Keratinocyte (primary cell): Measurements from ENCODE around the gene PPFIBP2. TPM values are rescaled to one million over a fixed set of nuclear protein-coding genes. Genes with fewer than 3 reads are reported as not detected.

ENCODE experiments used
- DNase-seq: peaks from one replicate; pipeline ENCODE4 v3.0.0-alpha.2; 2011; ENCODE audit warnings: low read depth, missing footprints, low spot score
- FAIRE-seq: peaks from 2 replicates; lab custom pipeline; 2011; peaks lifted over from hg19 to GRCh38; lab: Jason Lieb, UNC
- H2AFZ ChIP-seq: 2 replicates; pipeline ENCODE4 v1.6.0; 2012; ENCODE audit warnings: low read length, control low read depth, inconsistent platforms; ENCODE audit not compliant: control insufficient read depth
- H3K27ac ChIP-seq: 2 replicates; pipeline ENCODE4 v1.5.1; 2011; ENCODE audit warnings: low read length; ENCODE audit not compliant: control insufficient read depth, insufficient read depth
- H3K27me3 ChIP-seq: 3 replicates; pipeline ENCODE4 v1.6.0; 2011; ENCODE audit warnings: low read length; ENCODE audit not compliant: control insufficient read depth, insufficient read depth; ENCODE audit errors: extremely low read depth
- H3K36me3 ChIP-seq, 2 experiments: 2 replicates in 1 of 2; 3 replicates in 1 of 2; pipeline ENCODE4 v1.5.1; 2011; ENCODE audit warnings: low read length in 2 of 2, mild to moderate bottlenecking in 1 of 2; ENCODE audit not compliant: control insufficient read depth in 2 of 2, insufficient read depth in 2 of 2; ENCODE audit errors: extremely low read depth in 1 of 2
- H3K4me1 ChIP-seq: 3 replicates; pipeline ENCODE4 v1.5.1; 2011; ENCODE audit warnings: low read length; ENCODE audit not compliant: control insufficient read depth, insufficient read depth; ENCODE audit errors: extremely low read depth
- H3K4me2 ChIP-seq: 3 replicates; pipeline ENCODE4 v1.6.0; 2011; ENCODE audit warnings: low read depth, low read length; ENCODE audit not compliant: control insufficient read depth, insufficient read depth; ENCODE audit errors: extremely low read depth
- H3K4me3 ChIP-seq, 3 experiments: fragments of 200-600 bp in 1 of 3; sonication (generic) in 1 of 3; 2 replicates in 2 of 3; 3 replicates in 1 of 3; pipeline ENCODE4 v1.5.1; 2011 to 2016; ENCODE audit warnings: low read length in 3 of 3, mild to moderate bottlenecking in 3 of 3, control low read depth in 2 of 3, inconsistent platforms in 1 of 3, low read depth in 1 of 3, mixed read lengths in 1 of 3, mixed run types in 1 of 3, moderate library complexity in 1 of 3; ENCODE audit not compliant: control insufficient read depth in 2 of 3, insufficient read depth in 2 of 3; ENCODE audit errors: extremely low read depth in 1 of 3
- H3K79me2 ChIP-seq: 2 replicates; pipeline ENCODE4 v1.6.0; 2012; ENCODE audit warnings: low read length; ENCODE audit not compliant: control insufficient read depth, insufficient read depth
- H3K9ac ChIP-seq: 3 replicates; pipeline ENCODE4 v1.6.0; 2011; ENCODE audit warnings: low read length; ENCODE audit not compliant: control insufficient read depth, insufficient read depth; ENCODE audit errors: extremely low read depth
- H3K9me1 ChIP-seq: 3 replicates; pipeline ENCODE4 v1.6.0; 2011; ENCODE audit warnings: low read length; ENCODE audit not compliant: control insufficient read depth, insufficient read depth; ENCODE audit errors: extremely low read depth
- H3K9me3 ChIP-seq: 2 replicates; pipeline ENCODE4 v1.5.1; 2012; ENCODE audit warnings: low read depth, low read length; ENCODE audit not compliant: control insufficient read depth
- H4K20me1 ChIP-seq: 3 replicates; pipeline ENCODE4 v1.6.0; 2011; ENCODE audit warnings: low read length; ENCODE audit not compliant: control insufficient read depth, insufficient read depth; ENCODE audit errors: extremely low read depth
- CTCF ChIP-seq, 3 experiments: IDR thresholded peaks in 1 of 3; conservative IDR thresholded peaks in 1 of 3; optimal IDR thresholded peaks in 1 of 3; 2 replicates in 2 of 3; 3 replicates in 1 of 3; pipeline versions ENCODE3 to v1.5.1; 2011; ENCODE audit warnings: low read length in 3 of 3, mild to moderate bottlenecking in 3 of 3, moderate library complexity in 2 of 3, control low read depth in 1 of 3, inconsistent platforms in 1 of 3; ENCODE audit not compliant: insufficient read depth in 2 of 3; ENCODE audit errors: extremely low read depth in 1 of 3
- EZH2 ChIP-seq: IDR thresholded peaks from one replicate; pipeline ENCODE4 v1.6.1; 2012; ENCODE audit warnings: inconsistent platforms, mild to moderate bottlenecking, low read length, moderate library complexity
- dilution Hi-C: fragments of 300-500 bp; cut with MboI; formaldehyde crosslinking; loops from one replicate; pipeline ENCODE4 v1.7.0; 2020; ENCODE audit warnings: low sequenced_read_pairs; ENCODE audit not compliant: extremely low pct_ligation_motif_present
- polyA plus RNA-seq, 5 experiments: library from polyadenylated mRNA; depleted of rRNA in 3 of 5; stranded (reverse) in 3 of 5; stranded (forward) in 1 of 5; unstranded in 1 of 5; fragments of >200 nt; gene quantifications; 1 replicate in 1 of 5; 2 replicates in 3 of 5; 3 replicates in 1 of 5; pipeline versions ENCODE4 v1.2.1 to v1.2.3, GENCODE V29; 2011 to 2012; ENCODE audit warnings: missing spikeins in 2 of 5, low read depth in 1 of 5, low replicate concordance in 1 of 5

The PPFIBP2 gene
- polyA plus RNA-seq, 1 donor (not counting 4 experiments of a cell fraction or from before 2014, with no cell fraction given): 11.0 TPM

GRCh38 chr11:7538031-7538430, 24.2 kb downstream of the PPFIBP2 start:
- Histone ChIP-seq H3K27me3 (peaks cover 19% of the 10 kb centered on the region), H3K9me1 (no peaks in the 10 kb centered on the region), H3K4me2 (no peak overlapping the region), H3K9me3 (no peaks in the 10 kb centered on the region), H3K4me1 (no peaks in the 10 kb centered on the region), H3K9ac (no peak overlapping the region), H3K27ac (no peak overlapping the region), H4K20me1 (no peaks in the 10 kb centered on the region), H3K36me3 (no peaks in the 10 kb centered on the region), H3K4me3 (no peak overlapping the region), H3K79me2 (no peaks in the 10 kb centered on the region), H2AFZ (no peak overlapping the region)
- FAIRE-seq: no peak
- no peak for DNase-seq
- dilution Hi-C loops: no loop called here
- TF ChIP-seq EZH2 (no peak), CTCF (optimal IDR thresholded peaks at IDR 0.05 in 1 of 3, IDR thresholded peaks at IDR 0.05 in 1 of 3, conservative IDR thresholded peaks at IDR 0.05 in 1 of 3; ENCODE audit: extremely low read depth in 1 of 3, insufficient read depth in 2 of 3, low read length in 3 of 3) (no peak)

GRCh38 chr11:7538466-7539454, 25.0 kb downstream of the PPFIBP2 start:
- no peaks in the 10 kb centered on the region for H3K4me1 ChIP-seq
- H3K27ac ChIP-seq: no peak overlapping the region
- no peak for FAIRE-seq

More at GRCh38 chr11:7538466-7539454, 25.0 kb downstream of the PPFIBP2 start:
- Histone ChIP-seq H3K4me3 (no peak overlapping the region), H3K4me2 (no peak overlapping the region), H2AFZ (no peak overlapping the region), H3K36me3 (no peaks in the 10 kb centered on the region), H3K27me3 (peaks cover 19% of the 10 kb centered on the region), H3K79me2 (no peaks in the 10 kb centered on the region), H3K9me3 (no peaks in the 10 kb centered on the region), H3K9me1 (no peaks in the 10 kb centered on the region), H3K9ac (no peak overlapping the region), H4K20me1 (no peaks in the 10 kb centered on the region)
- TF ChIP-seq EZH2 (no peak), CTCF (optimal IDR thresholded peaks at IDR 0.05 in 1 of 3, IDR thresholded peaks at IDR 0.05 in 1 of 3, conservative IDR thresholded peaks at IDR 0.05 in 1 of 3; ENCODE audit: extremely low read depth in 1 of 3, insufficient read depth in 2 of 3, low read length in 3 of 3) (no peak)
- dilution Hi-C loops: no loop called here
- DNase-seq: no peak
